Raji (cell line): ENCODE measurements around the gene EHMT1.

Source experiments
- POLR2A ChIP-seq: IDR thresholded peaks from 2 replicates; pipeline ENCODE4 v1.6.1; 2011; ENCODE audit warnings: low read depth, low read length, control low read depth; ENCODE audit not compliant: insufficient read depth

EHMT1 gene

GRCh38 chr9:137648396-137648795 is 29.6 kb downstream of the EHMT1 start:
- no peak for TF ChIP-seq POLR2A

DNA sequence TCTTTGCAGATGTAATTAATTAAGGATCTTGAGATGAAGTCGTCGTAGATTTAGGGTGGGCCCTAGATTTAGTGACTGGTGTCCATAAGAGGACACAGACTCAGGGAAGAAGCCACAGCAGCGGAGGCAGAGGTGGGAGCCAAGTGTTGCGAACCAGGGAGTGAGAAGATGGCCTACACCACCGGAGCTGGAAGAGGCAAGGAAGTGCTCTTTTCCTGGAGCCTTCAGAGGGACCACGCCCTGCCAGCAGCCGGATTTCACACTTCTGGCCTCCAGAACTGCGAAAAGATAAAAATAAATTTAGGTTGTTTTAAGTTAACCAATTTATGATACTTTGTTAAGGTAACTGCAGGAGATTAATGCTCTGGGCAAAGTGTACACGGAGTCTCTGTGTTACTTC is 30.7 kb downstream of the EHMT1 start:
- no peak for TF ChIP-seq POLR2A

- no peak for TF ChIP-seq POLR2A
Measured at GRCh38 chr9:137650259-137650658, 31.5 kb downstream of the EHMT1 start.

- TF ChIP-seq POLR2A: peak; percentile 20; the same call in 1 of the 2 replicates
Measured at GRCh38 chr9:137650779-137651178, 32.0 kb downstream of the EHMT1 start.

- TF ChIP-seq POLR2A: no peak
Measured at GRCh38 chr9:137656416-137656815, 37.6 kb downstream of the EHMT1 start.

GRCh38 chr9:137657606-137658005 is 38.8 kb downstream of the EHMT1 start:
- TF ChIP-seq POLR2A: no peak

- no peak for TF ChIP-seq POLR2A
Measured at GRCh38 chr9:137658781-137659180, 40.0 kb downstream of the EHMT1 start.

DNA sequence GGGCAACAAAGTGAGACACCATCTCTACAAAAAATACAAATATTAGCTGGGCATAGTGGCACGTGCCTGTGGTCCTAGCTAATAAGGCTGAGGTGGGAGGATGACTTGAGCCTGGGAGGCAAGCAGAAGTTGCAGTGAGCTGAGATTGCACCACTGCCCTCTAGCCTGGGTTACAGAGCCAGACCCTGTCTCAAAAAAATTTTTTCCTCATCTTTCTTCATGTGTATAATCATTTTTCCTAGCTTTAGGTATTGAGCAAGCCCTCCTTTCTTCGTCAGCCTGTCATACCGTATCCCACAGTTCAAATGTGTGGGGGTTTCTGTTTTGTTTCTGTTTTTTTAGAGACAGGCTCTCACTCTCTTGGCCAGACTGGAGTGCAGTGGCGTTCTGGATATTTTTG is 41.3 kb downstream of the EHMT1 start:
- TF ChIP-seq POLR2A: no peak

DNA sequence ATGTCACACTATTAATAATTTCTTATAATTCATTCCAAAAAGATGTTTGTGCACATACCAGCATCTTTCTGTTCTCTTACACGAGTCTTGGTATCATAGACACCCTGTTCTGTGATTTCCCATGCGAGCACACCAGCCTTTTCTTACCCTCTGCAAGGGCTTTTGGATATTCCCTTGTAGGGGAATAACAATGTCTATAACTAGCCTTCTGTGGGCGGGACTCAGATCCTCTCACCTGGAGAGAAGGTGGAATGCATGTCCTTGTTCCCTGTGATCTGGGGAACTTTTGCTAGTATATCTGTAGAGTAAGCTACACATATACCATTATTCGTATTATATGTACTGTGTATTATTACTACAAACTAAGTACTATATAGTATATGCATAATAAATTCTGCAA is 44.8 kb downstream of the EHMT1 start:
- TF ChIP-seq POLR2A: no peak

DNA sequence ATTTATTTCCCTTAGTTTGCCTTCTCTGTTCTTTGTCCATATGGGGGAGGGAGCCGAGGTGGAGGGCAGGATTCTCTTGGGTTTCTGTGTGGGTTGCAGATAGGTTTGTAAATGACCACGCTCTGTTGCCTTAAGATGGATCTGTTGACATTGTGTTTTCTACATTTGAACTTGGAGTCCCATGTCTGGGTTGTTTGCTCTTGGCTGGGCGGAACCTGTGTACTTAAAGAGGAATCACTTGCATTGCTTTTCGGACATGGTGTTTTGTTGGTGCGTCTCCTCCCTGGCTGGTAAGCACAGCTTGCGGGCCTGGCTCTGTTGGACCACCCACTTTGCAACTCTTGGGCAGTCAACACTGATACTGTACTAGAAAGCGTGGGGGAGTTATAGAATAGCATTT is 45.9 kb downstream of the EHMT1 start:
- no peak for TF ChIP-seq POLR2A

GRCh38 chr9:137665226-137665625 is 46.4 kb downstream of the EHMT1 start:
- TF ChIP-seq POLR2A: no peak

DNA sequence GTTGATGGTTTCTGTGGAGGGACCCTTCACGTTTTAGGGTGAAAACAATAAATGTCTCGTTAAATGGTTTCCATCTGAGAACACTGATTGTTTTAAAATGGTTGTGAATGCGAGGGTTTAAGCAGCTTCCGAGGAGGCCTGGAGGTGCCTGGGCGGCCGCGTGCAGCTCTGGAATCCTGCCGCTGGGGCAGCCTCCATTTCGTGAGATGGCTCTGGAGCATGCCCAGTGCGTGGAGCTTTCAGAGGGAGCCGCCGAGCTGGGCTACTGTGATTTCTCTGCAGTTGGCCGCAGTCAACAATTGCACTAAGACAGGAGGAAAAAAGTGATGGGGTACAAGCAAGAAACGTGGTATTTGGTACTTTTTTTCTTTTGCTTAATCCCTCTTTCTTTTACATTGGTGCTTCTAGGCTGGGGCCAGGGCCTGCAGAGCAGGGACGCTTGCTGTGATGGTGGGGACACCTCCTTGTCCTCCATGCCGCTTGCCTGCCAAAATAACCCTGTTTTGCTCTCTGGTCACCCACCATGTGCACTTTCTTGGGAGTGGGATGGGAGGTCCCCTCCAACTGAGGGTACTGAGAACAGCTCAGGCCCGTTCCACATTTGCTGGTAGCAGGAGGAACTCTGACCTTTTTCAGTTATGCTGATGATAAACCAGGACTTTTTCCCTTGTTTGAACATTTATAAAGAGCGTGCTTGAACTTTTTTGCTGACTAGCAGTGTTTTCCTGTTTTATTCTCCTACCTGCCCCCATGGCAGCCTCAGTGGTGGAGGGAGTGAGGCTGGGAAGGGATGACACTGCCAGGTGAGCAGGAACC is 47.1 kb downstream of the EHMT1 start:
- TF ChIP-seq POLR2A: no peak

- no peak for TF ChIP-seq POLR2A
Measured at GRCh38 chr9:137666513-137666822, 47.7 kb downstream of the EHMT1 start.

GRCh38 chr9:137666955-137667670 is 48.3 kb downstream of the EHMT1 start:
- peak; percentile 66 for TF ChIP-seq POLR2A

DNA sequence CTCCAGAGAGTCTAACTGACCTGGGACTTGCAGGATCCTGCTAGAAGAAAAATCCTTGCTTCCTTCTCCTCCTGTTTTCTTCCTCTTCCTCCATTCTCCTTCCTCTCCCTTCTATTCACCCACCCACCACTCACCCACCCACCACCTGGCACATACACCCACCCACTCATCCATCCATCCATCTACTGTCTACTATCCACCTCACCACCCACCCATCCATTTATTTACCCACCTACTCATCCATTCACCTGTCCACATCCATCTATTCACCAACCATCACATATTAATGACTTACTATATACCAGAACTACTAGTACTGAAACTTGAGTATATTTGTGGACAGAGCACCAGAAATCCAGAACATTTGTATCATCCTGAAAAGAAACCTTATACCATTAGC is 49.4 kb downstream of the EHMT1 start:
- peak; percentile 17; the same call in 1 of the 2 replicates for TF ChIP-seq POLR2A

DNA sequence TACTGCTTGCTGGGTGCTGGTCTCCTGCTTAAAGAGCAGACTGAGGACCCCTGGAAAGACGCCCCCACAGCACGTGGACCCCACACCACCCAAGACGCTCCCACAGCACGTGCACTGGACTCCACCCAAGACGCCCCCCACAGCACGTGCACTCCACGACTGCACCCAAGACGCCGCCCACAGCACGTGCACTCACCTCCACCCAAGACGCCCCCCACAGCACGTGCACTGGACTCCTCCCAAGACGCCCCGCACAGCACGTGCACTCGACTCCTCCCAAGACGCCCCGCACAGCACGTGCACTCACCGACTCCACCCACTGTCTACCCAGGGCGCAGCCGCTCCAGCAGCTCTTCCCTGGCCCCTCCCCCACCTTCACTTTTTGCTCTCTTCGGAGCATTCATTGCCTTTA is 50.5 kb downstream of the EHMT1 start:
- TF ChIP-seq POLR2A: no peak
